CD4-positive, alpha-beta memory T cell (primary cell): ENCODE results near the gene IQGAP2. TPM values are rescaled to one million over a fixed set of nuclear protein-coding genes. Genes with fewer than 3 reads are reported as not detected.

ENCODE experiments used
- CTCF ChIA-PET: fragments of 350-600 bp; sonication (Branson Sonifier 250); formaldehyde crosslinking; loops from one replicate; lab custom pipeline; 2021; ENCODE audit warnings: inconsistent platforms; ENCODE audit not compliant: partially characterized antibody; lab: Charles Lee
- POLR2A ChIA-PET: fragments of 350-600 bp; sonication (Branson Sonifier 250); formaldehyde crosslinking; loops from one replicate; lab custom pipeline; 2021; ENCODE audit not compliant: partially characterized antibody; lab: Charles Lee
- DNase-seq, 5 donors: peaks; one replicate each; pipeline versions ENCODE4 v3.0.0 to v3.0.0-alpha.2; 2020 to 2022; ENCODE audit warnings: mixed read lengths in 1 of 5
- H3K27ac ChIP-seq: one replicate; pipeline ENCODE4 v1.7.0; 2013; ENCODE audit warnings: low read depth, low read length
- H3K27me3 ChIP-seq: 2 replicates; pipeline ENCODE4 v1.7.0; 2013; ENCODE audit warnings: mild to moderate bottlenecking, low read length, moderate library complexity; ENCODE audit not compliant: insufficient read depth
- H3K36me3 ChIP-seq: 2 replicates; pipeline ENCODE4 v1.7.0; 2013; ENCODE audit warnings: mild to moderate bottlenecking, low read length, moderate library complexity; ENCODE audit not compliant: insufficient read depth
- H3K4me1 ChIP-seq: 2 replicates; pipeline ENCODE4 v1.7.0; 2013; ENCODE audit warnings: mild to moderate bottlenecking, low read length, moderate library complexity; ENCODE audit not compliant: insufficient read depth
- H3K4me3 ChIP-seq, 2 donors: one replicate each; pipeline ENCODE4 v1.7.0; 2013; ENCODE audit warnings: low read length in 2 of 2, mild to moderate bottlenecking in 1 of 2
- H3K9me3 ChIP-seq, 2 donors: one replicate each; pipeline ENCODE4 v1.7.0; 2013; ENCODE audit warnings: low read length in 2 of 2, control low read depth in 1 of 2; ENCODE audit not compliant: control insufficient read depth in 1 of 2
- H3K27ac Mint-ChIP-seq, 7 donors: one replicate each; pipeline ENCODE4 v1.8.0; 2020 to 2021; ENCODE audit warnings: mixed read lengths in 7 of 7, mild to moderate bottlenecking in 6 of 7, inconsistent platforms in 3 of 7, moderate library complexity in 3 of 7
- H3K27me3 Mint-ChIP-seq, 2 donors: one replicate each; pipeline ENCODE4 v1.8.0; 2020 to 2021; ENCODE audit warnings: mixed read lengths in 2 of 2
- H3K36me3 Mint-ChIP-seq, 2 donors: one replicate each; pipeline ENCODE4 v1.8.0; 2020 to 2021; ENCODE audit warnings: mixed read lengths in 2 of 2, inconsistent platforms in 1 of 2, mild to moderate bottlenecking in 1 of 2
- H3K4me1 Mint-ChIP-seq, 4 donors: one replicate each; pipeline ENCODE4 v1.8.0; 2020 to 2021; ENCODE audit warnings: mixed read lengths in 4 of 4, mild to moderate bottlenecking in 1 of 4
- H3K4me3 Mint-ChIP-seq, 8 donors: one replicate each; pipeline ENCODE4 v1.8.0; 2020 to 2021; ENCODE audit warnings: mixed read lengths in 8 of 8, mild to moderate bottlenecking in 7 of 8, moderate library complexity in 6 of 8, inconsistent platforms in 3 of 8
- H3K9me3 Mint-ChIP-seq, 8 donors: one replicate each; pipeline ENCODE4 v1.8.0; 2020 to 2021; ENCODE audit warnings: mixed read lengths in 8 of 8, mild to moderate bottlenecking in 5 of 8, inconsistent platforms in 3 of 8, moderate library complexity in 1 of 8
- intact Hi-C: fragments of 100-400 bp; cut with micrococcal nuclease; formaldehyde crosslinking; loops from one replicate; pipeline ENCODE4 v1.15.1; 2023
- polyA plus RNA-seq, 2 donors: library from polyadenylated mRNA; unstranded; fragments of 300-500 nt; fragmentation: Illumina TruSeq; gene quantifications; one replicate each; pipeline ENCODE4 v1.2.3, GENCODE V29; 2021
- total RNA-seq, 2 experiments: library from RNA; stranded (reverse); gene quantifications; one replicate each; pipeline ENCODE4 v1.2.3, GENCODE V29; 2021

The IQGAP2 gene
- total and polyA plus RNA-seq, 4 experiments from 2014 or later: 24.7 to 126 (median 98.5) TPM

DNA sequence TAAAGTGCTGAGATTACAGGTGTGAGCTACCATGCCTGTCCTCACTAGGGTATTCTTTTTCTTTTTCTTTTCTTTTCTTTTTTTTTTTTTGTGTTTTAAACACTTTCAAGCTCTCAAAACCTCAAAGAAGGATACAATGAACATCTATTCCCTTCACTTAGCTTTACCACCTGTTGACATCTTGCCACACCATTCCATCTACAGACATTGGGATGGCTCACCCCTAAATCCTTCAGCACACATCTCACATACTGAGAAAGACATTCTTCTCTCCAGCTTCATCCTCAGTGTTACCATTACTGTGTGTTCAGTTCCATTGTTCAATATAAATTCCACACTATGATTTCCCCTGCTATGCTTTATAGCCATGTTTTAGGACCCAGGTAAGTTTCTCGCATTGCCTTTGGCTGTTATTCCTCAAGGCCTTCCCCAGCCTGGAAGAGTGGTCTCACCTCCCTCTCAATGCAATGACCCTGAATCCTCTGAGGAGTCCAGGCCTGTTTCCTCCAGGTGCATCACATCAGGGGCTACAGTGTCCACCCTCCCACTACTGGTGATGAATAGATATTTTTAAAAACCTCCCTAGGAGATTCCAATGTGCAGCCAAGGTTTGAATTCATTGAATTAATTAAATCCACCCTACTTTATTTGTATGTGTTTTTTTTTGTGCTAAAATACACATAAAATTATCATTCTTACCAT lies 16.7 kb downstream of the IQGAP2 start:
- CTCF ChIA-PET: interaction anchor here (0.8 to 6.6 kb wide), 2 partner anchors 14 to 88 kb away, joined by 3 to 34 read pairs; partner anchors contain the start of gene IQGAP2
- H3K4me1 ChIP-seq: peaks cover 51% of the 10 kb centered on the region
- intact Hi-C loops: loop anchor here (5.0 kb wide), 1 partner anchor 48 kb away; no protein-coding TSS in a partner anchor
- DNase-seq: no peak
- H3K4me3 Mint-ChIP-seq: peak overlapping the region in 1 of 8 donors; percentile 17
- H3K27me3 ChIP-seq: no peaks in the 10 kb centered on the region
- peaks cover 22 to 28% of the 10 kb centered on the region in 2 donors for H3K36me3 Mint-ChIP-seq
- no peak overlapping the region for H3K27ac ChIP-seq
- H3K36me3 ChIP-seq: no peaks in the 10 kb centered on the region
- POLR2A ChIA-PET: no interaction called here
- H3K9me3 ChIP-seq: no peaks in the 10 kb centered on the region
- no peaks in the 10 kb centered on the region for H3K27me3 Mint-ChIP-seq
- H3K27ac Mint-ChIP-seq: peak overlapping the region in 5 of 7 donors; percentile 1 to 88 (median 9)
- H3K4me3 ChIP-seq: no peak overlapping the region
- H3K9me3 Mint-ChIP-seq: no peaks in the 10 kb centered on the region
- peaks cover 46 to 86% (median 62%) of the 10 kb centered on the region in 4 donors for H3K4me1 Mint-ChIP-seq

DNA sequence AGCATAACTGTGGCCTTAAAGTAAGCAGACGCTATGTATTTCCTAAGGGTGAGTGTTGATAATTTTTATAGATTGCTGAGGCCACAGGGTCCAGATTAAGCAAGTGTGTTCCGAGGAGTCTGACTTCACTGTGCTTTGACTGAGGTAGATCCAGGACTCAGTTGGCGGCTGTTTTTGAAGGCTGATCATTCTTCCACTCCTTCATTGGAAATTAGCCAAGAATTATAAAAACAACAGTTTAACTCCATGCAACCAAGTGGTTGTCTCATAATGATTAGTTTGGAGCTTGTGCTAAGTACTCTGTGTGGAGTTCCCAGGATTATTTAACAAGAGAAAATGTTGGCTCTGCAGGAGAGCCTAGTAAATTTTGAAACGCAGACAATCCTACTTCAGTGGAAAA lies 19.1 kb downstream of the IQGAP2 start:
- no peaks in the 10 kb centered on the region for H3K27me3 ChIP-seq
- ChIA-PET CTCF (interaction anchor here (0.8 to 1.1 kb wide), 2 partner anchors 15 kb away, joined by 3 to 5 read pairs; no protein-coding TSS in a partner anchor), POLR2A (interaction anchor here (1.1 to 1.3 kb wide), 2 partner anchors 19 to 20 kb away, joined by 3 to 4 read pairs; partner anchors contain the start of gene IQGAP2)
- Mint-ChIP-seq H3K27ac (peak overlapping the region in 5 of 7 donors; percentile 8 to 83 (median 39)), H3K36me3 (peaks cover 14 to 30% of the 10 kb centered on the region in 2 donors), H3K9me3 (no peaks in the 10 kb centered on the region), H3K4me1 (peaks cover 51 to 86% (median 67%) of the 10 kb centered on the region in 4 donors), H3K27me3 (no peaks in the 10 kb centered on the region), H3K4me3 (no peak overlapping the region)
- no peak overlapping the region for H3K4me3 ChIP-seq
- H3K9me3 ChIP-seq: no peaks in the 10 kb centered on the region
- no peaks in the 10 kb centered on the region for H3K36me3 ChIP-seq
- no peak for DNase-seq
- peaks cover 66% of the 10 kb centered on the region for H3K4me1 ChIP-seq
- intact Hi-C loops: loop anchor here (5.0 kb wide), 1 partner anchor 45 kb away; no protein-coding TSS in a partner anchor
- no peak overlapping the region for H3K27ac ChIP-seq

DNA sequence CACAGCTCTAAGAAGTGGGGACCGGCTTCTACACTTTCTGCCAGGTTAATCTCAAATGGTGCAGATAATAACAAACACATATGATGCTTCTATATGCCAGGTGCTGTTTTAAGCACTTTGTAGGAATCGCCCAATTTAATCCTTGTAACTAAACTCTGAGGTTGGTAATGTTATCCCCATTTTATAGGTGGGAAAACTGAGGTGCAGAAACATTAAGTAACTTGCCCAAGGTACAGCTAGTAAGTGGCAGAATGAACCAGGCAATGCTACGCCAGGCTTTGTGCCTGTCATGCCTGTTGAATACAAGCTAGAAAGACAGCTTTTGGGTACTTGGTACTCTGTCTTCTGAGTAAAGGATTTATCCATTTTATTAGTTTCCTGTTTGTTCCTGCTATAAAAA lies 19.7 kb downstream of the IQGAP2 start:
- DNase-seq: no peak
- no peaks in the 10 kb centered on the region for H3K27me3 Mint-ChIP-seq
- Histone ChIP-seq H3K27ac (no peak overlapping the region), H3K27me3 (no peaks in the 10 kb centered on the region), H3K4me1 (peaks cover 66% of the 10 kb centered on the region), H3K36me3 (no peaks in the 10 kb centered on the region), H3K4me3 (no peak overlapping the region), H3K9me3 (no peaks in the 10 kb centered on the region)
- no peak overlapping the region for H3K4me3 Mint-ChIP-seq
- H3K9me3 Mint-ChIP-seq: no peaks in the 10 kb centered on the region
- peak overlapping the region in 3 of 7 donors; percentile 22 to 72 (median 39) for H3K27ac Mint-ChIP-seq
- CTCF ChIA-PET: interaction anchor here (1.1 kb wide), 1 partner anchor 15 kb away, joined by 5 read pairs; no protein-coding TSS in a partner anchor
- H3K4me1 Mint-ChIP-seq: peaks cover 54 to 91% (median 70%) of the 10 kb centered on the region in 4 donors
- intact Hi-C loops: loop anchor here (5.0 kb wide), 1 partner anchor 45 kb away; no protein-coding TSS in a partner anchor
- POLR2A ChIA-PET: interaction anchor here (1.3 kb wide), 1 partner anchor 21 kb away, joined by 3 read pairs; no protein-coding TSS in a partner anchor
- peaks cover 19 to 33% of the 10 kb centered on the region in 2 donors for H3K36me3 Mint-ChIP-seq

DNA sequence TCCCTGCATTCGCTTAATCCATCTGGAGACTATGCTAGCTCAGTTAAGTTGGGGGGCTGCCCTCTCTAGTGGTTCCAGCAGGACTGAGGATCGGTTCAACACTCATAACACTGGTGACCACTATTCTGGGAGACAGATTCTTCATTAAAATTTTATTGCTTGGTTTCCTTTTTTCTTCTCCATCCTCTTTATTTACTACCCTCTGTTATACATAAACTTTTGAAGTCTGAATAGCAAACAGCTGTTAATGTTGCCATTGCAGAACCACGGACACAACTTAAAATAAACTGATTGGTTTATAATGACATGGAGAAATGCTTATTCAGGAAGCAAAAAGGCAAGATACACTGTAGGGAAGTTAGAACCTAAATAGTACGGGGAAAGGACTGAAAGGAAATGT lies 22.1 kb downstream of the IQGAP2 start:
- H3K4me1 Mint-ChIP-seq: peaks cover 51 to 88% (median 69%) of the 10 kb centered on the region in 4 donors
- Histone ChIP-seq H3K4me3 (no peak overlapping the region), H3K36me3 (no peaks in the 10 kb centered on the region), H3K9me3 (no peaks in the 10 kb centered on the region), H3K27me3 (no peaks in the 10 kb centered on the region), H3K4me1 (peaks cover 60% of the 10 kb centered on the region), H3K27ac (no peak overlapping the region)
- H3K4me3 Mint-ChIP-seq: peak overlapping the region in 4 of 8 donors; percentile 39 to 64 (median 52)
- H3K27me3 Mint-ChIP-seq: no peaks in the 10 kb centered on the region
- H3K9me3 Mint-ChIP-seq: no peaks in the 10 kb centered on the region
- intact Hi-C loops: no loop called here
- DNase-seq: no peak
- peak overlapping the region; percentile 24 to 83 (median 76) for H3K27ac Mint-ChIP-seq
- ChIA-PET CTCF (no interaction called here), POLR2A (no interaction called here)
- H3K36me3 Mint-ChIP-seq: peaks cover 23 to 33% of the 10 kb centered on the region in 2 donors

- H3K4me3 ChIP-seq: no peak overlapping the region
- peaks cover 57% of the 10 kb centered on the region for H3K4me1 ChIP-seq
- no peak overlapping the region for H3K27ac ChIP-seq
- Mint-ChIP-seq H3K4me3 (peak overlapping the region in 2 of 8 donors; percentile 24 to 26), H3K36me3 (peaks cover 18 to 31% of the 10 kb centered on the region in 2 donors), H3K27me3 (no peaks in the 10 kb centered on the region), H3K4me1 (peaks cover 48 to 83% (median 65%) of the 10 kb centered on the region in 4 donors), H3K9me3 (no peaks in the 10 kb centered on the region), H3K27ac (peak overlapping the region; percentile 16 to 85 (median 76))
- ChIA-PET CTCF (no interaction called here), POLR2A (no interaction called here)
- no peaks in the 10 kb centered on the region for H3K36me3 ChIP-seq
- DNase-seq: no peak
- H3K27me3 ChIP-seq: no peaks in the 10 kb centered on the region
- H3K9me3 ChIP-seq: no peaks in the 10 kb centered on the region
- intact Hi-C loops: no loop called here
Measured at GRCh38 chr5:76425928-76426804, 23.1 kb downstream of the IQGAP2 start.

GRCh38 chr5:76427206-76428140 lies 24.4 kb downstream of the IQGAP2 start:
- Mint-ChIP-seq H3K36me3 (peaks cover 16 to 24% of the 10 kb centered on the region in 2 donors), H3K4me1 (peaks cover 46 to 78% (median 59%) of the 10 kb centered on the region in 4 donors), H3K27ac (peak overlapping the region in 5 of 7 donors; percentile 18 to 80 (median 46)), H3K27me3 (no peaks in the 10 kb centered on the region), H3K9me3 (no peaks in the 10 kb centered on the region), H3K4me3 (peak overlapping the region in 1 of 8 donors; percentile 29)
- Histone ChIP-seq H3K27ac (no peak overlapping the region), H3K9me3 (no peaks in the 10 kb centered on the region), H3K36me3 (no peaks in the 10 kb centered on the region), H3K4me3 (no peak overlapping the region), H3K4me1 (peaks cover 47% of the 10 kb centered on the region), H3K27me3 (no peaks in the 10 kb centered on the region)
- intact Hi-C loops: no loop called here
- CTCF ChIA-PET: no interaction called here
- POLR2A ChIA-PET: no interaction called here
- no peak for DNase-seq
